K562 (cell line): ENCODE results near the gene PACSIN1. TPM values are rescaled to one million over a fixed set of nuclear protein-coding genes. Genes with fewer than 3 reads are reported as not detected.
A peak's percentile ranks its signal among the peaks of the same experiment; 100 is the strongest.

Experiments used
- ARHGAP35 ChIP-seq: fragments of 450-650 bp; IDR thresholded peaks from 2 replicates; pipeline ENCODE4 v1.6.1; 2018; ENCODE audit not compliant: partially characterized antibody
- ELF1 ChIP-seq: fragments of 200-800 bp; sonication (Bioruptor generic); IDR thresholded peaks from 2 replicates; pipeline ENCODE4 v1.6.1; 2016; ENCODE audit warnings: missing genetic modification characterization, missing compliant biosample characterization
- HDAC8 ChIP-seq: fragments of 450-650 bp; IDR thresholded peaks from 2 replicates; pipeline ENCODE4 v1.6.1; 2016; ENCODE audit warnings: mild to moderate bottlenecking, missing genetic modification characterization, moderate library complexity, missing compliant biosample characterization
- JUN ChIP-seq, 2 experiments: sonication (generic) in 1 of 2; formaldehyde crosslinking in 1 of 2; IDR thresholded peaks; 2 replicates each; pipeline versions ENCODE4 v1.6.1 to v1.8.0; 2012 to 2022; ENCODE audit warnings: borderline replicate concordance in 2 of 2, mild to moderate bottlenecking in 2 of 2, improper control_type of control experiment in 1 of 2, low read depth in 1 of 2, low read length in 1 of 2, missing genetic modification reagents in 1 of 2
- LARP7 ChIP-seq: fragments of 450-650 bp; IDR thresholded peaks from 2 replicates; pipeline ENCODE4 v1.6.1; 2016
- MEIS2 ChIP-seq: fragments of 450-650 bp; IDR thresholded peaks from 2 replicates; pipeline ENCODE4 v1.6.1; 2014; ENCODE audit warnings: mild to moderate bottlenecking; ENCODE audit not compliant: partially characterized antibody
- MTA2 ChIP-seq: fragments of 450-650 bp; IDR thresholded peaks from 2 replicates; pipeline ENCODE4 v1.6.1; 2016; ENCODE audit warnings: low read depth
- NBN ChIP-seq: fragments of 450-650 bp; IDR thresholded peaks from 2 replicates; pipeline ENCODE4 v1.6.1; 2016; ENCODE audit warnings: low read depth, mild to moderate bottlenecking
- NCOA2 ChIP-seq, 2 experiments: fragments of 450-650 bp; IDR thresholded peaks; 2 replicates each; pipeline ENCODE4 v1.6.1; 2018; ENCODE audit warnings: mild to moderate bottlenecking in 2 of 2, moderate library complexity in 1 of 2; ENCODE audit not compliant: partially characterized antibody in 2 of 2
- NCOR1 ChIP-seq: fragments of 450-650 bp; IDR thresholded peaks from 2 replicates; pipeline ENCODE4 v1.6.1; 2016; ENCODE audit warnings: mild to moderate bottlenecking, moderate library complexity
- NFIC ChIP-seq: fragments of 450-650 bp; IDR thresholded peaks from 2 replicates; pipeline ENCODE4 v1.6.1; 2017; ENCODE audit warnings: mild to moderate bottlenecking, inconsistent platforms
- PHF8 ChIP-seq: fragments of 200-600 bp; sonication (generic); IDR thresholded peaks from 2 replicates; pipeline ENCODE4 v1.6.1; 2012; ENCODE audit warnings: mixed run types, mild to moderate bottlenecking, inconsistent platforms, low read length, moderate library complexity, borderline replicate concordance
- PML ChIP-seq: IDR thresholded peaks from 2 replicates; pipeline ENCODE4 v1.6.1; 2012; ENCODE audit warnings: low read length, inconsistent platforms
- POLR2B ChIP-seq: fragments of 450-650 bp; IDR thresholded peaks from 2 replicates; pipeline ENCODE4 v1.6.1; 2018; ENCODE audit warnings: low read depth; ENCODE audit not compliant: partially characterized antibody
- RBM25 ChIP-seq: fragments of 200-400 bp; formaldehyde crosslinking; IDR thresholded peaks from 2 replicates; pipeline ENCODE4 v1.6.1; 2018; ENCODE audit warnings: low read length, low read depth, moderate library complexity; ENCODE audit not compliant: severe bottlenecking
- RBM39 ChIP-seq: fragments of 200-400 bp; formaldehyde crosslinking; optimal IDR thresholded peaks from 2 replicates; pipeline ENCODE3; 2018; ENCODE audit warnings: low read depth, low read length
- TEAD1 ChIP-seq, 2 experiments: fragments of 450-650 bp in 1 of 2; sonication (generic) in 1 of 2; formaldehyde crosslinking; IDR thresholded peaks; 2 replicates each; pipeline versions ENCODE4 v1.4.0 to v1.8.0; 2020 to 2022; ENCODE audit warnings: mild to moderate bottlenecking in 2 of 2, missing genetic modification reagents in 1 of 2
- ZNF121 ChIP-seq: sonication (generic); formaldehyde crosslinking; conservative IDR thresholded peaks from 2 replicates; pipeline ENCODE4 v1.8.0; 2022; ENCODE audit warnings: missing genetic modification reagents
- ZNF311 ChIP-seq: fragments of 250-450 bp; sonication (Bioruptor Pico); IDR thresholded peaks from 2 replicates; pipeline ENCODE4 v1.4.0; 2020; ENCODE audit warnings: mild to moderate bottlenecking, moderate library complexity
- ZNF57 ChIP-seq: fragments of 450-650 bp; formaldehyde crosslinking; IDR thresholded peaks from 2 replicates; pipeline ENCODE4 v1.4.0; 2020; ENCODE audit warnings: mild to moderate bottlenecking, moderate library complexity
- ZNF609 ChIP-seq: sonication (generic); formaldehyde crosslinking; IDR thresholded peaks from 2 replicates; pipeline ENCODE4 v1.8.1; 2023; ENCODE audit warnings: missing genetic modification reagents, mild to moderate bottlenecking, borderline replicate concordance
- ZNF696 ChIP-seq: fragments of 250-450 bp; sonication (Bioruptor Pico); conservative IDR thresholded peaks from 2 replicates; pipeline ENCODE4 v1.4.0; 2020; ENCODE audit warnings: mild to moderate bottlenecking, moderate library complexity
- ZNF780A ChIP-seq: fragments of 250-450 bp; sonication (Bioruptor Pico); IDR thresholded peaks from 2 replicates; pipeline ENCODE4 v1.5.0; 2021; ENCODE audit warnings: mild to moderate bottlenecking
- polyA plus RNA-seq, 8 experiments: library from polyadenylated mRNA; depleted of rRNA in 4 of 8; stranded (reverse) in 5 of 8; unstranded in 3 of 8; fragments of >200 nt; fragmentation: Nextera tagmentation in 2 of 8; fragmentation: Illumina TruSeq in 1 of 8; extraction: Ambion mirVana in 2 of 8; extraction: Trizol in 1 of 8; gene quantifications; 2 replicates each; pipeline versions ENCODE4 v1.2.1 to v1.2.3, GENCODE V29; 2011 to 2014; ENCODE audit warnings: inconsistent platforms in 1 of 8, missing spikeins in 1 of 8
- total RNA-seq, 7 experiments: library from RNA; depleted of rRNA in 6 of 7; stranded (reverse); fragments of >200 nt in 6 of 7; fragmentation: Illumina TruSeq in 2 of 7; extraction: Trizol in 2 of 7; gene quantifications; 2 replicates each; pipeline versions ENCODE4 v1.2.1 to v1.2.3, GENCODE V29; 2011 to 2021; ENCODE audit warnings: low replicate concordance in 1 of 7
- TF ChIP-seq, protein P1 (sequence below): sonication (generic); formaldehyde crosslinking; IDR thresholded peaks from 2 replicates; pipeline ENCODE4 v1.9.0; 2022; ENCODE audit warnings: mild to moderate bottlenecking, missing genetic modification reagents

The PACSIN1 gene
- total and polyA plus RNA-seq, 9 of the 15 experiments (the other 6 are each of a cell fraction or from before 2014, with no cell fraction given) = 0.01 to 1.7 (median 0.45) TPM

DNA sequence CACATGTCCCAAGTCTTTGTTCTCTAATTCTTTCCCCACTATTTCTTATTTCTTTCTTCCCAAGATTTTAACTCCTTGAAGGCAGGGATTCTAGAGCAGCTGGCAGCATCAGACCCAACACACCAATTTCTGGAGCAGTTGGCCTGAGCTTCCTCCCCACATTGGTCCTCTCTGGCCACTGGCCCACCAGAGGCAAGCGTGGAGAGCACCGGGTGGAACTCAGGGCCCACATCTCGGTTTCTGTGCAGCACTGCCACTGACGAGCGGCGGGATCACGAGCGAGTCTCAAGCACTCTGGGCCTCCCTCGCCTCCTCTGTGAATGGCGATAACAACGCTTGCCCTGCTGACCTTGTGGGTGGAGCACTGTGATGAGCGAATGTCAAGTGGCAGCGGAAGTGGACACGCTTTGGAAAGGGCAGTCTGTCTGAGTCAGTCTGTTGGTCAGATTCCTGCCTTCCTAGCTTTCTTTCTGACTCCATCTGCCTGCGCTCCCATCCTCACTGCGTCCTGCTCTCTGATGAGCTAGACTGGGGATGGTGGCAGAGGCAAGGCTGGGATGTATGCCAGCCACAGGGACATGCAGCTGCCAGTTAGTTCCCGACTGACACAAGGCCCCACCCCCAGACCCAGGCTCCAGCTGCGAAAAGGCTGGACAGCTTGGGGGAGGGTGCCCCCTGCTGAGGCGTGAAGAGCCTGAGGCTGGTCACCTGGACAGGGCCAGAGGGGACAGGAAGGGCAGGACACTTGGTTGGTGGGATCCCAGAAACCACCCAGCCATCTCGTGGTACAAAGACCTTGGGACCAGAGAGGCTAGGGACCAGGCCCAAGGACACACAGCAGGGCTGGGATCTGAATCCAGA, 94.7 kb downstream of the PACSIN1 start (continued):
- TF ChIP-seq ZNF609 (CRISPR knock-in tag) (peak; percentile 81; the same call in 1 of the 2 replicates), PHF8 (peak; percentile 54; the same call in 1 of the 2 replicates), LARP7 (0 out of 2 replicates have a peak, but pooled peaks have one; percentile 15), ZNF696 (no peak), ZNF780A (no peak), PML (peak; percentile 78), JUN (IDR thresholded peaks at IDR 0.05; ENCODE audit: borderline replicate concordance, low read depth, low read length) (peak; percentile 71; the same call in 1 of the 2 replicates), JUN (CRISPR knock-in tag; IDR thresholded peaks at IDR 0.05; ENCODE audit: borderline replicate concordance) (no peak; the same call in 1 of the 2 replicates), ZNF121 (CRISPR knock-in tag) (no peak), TEAD1 (CRISPR knock-in tag; IDR thresholded peaks at IDR 0.05) (peak in 1 of 2 experiments; percentile 49; a peak in 1 of 4 replicates), HDAC8 (tag) (peak; percentile 14; the same call in 1 of the 2 replicates), POLR2B (peak; percentile 54), MTA2 (peak; percentile 65), ARHGAP35 (peak; percentile 6), RBM25 (peak; percentile 95), NCOA2 (IDR thresholded peaks at IDR 0.05; ENCODE audit: partially characterized antibody in 2 of 2) (no peak), MEIS2 (peak; percentile 98), NBN (peak; percentile 29; the same call in 1 of the 2 replicates), NFIC (peak; percentile 75), ZNF311 (CRISPR knock-in tag) (no peak), RBM39 (peak; percentile 86), ZNF57 (CRISPR knock-in tag) (0 out of 2 replicates have a peak, but pooled peaks have one; percentile 63), NCOR1 (peak; percentile 91), ELF1 (tag) (peak; percentile 80)
- TF ChIP-seq, protein P1, sequence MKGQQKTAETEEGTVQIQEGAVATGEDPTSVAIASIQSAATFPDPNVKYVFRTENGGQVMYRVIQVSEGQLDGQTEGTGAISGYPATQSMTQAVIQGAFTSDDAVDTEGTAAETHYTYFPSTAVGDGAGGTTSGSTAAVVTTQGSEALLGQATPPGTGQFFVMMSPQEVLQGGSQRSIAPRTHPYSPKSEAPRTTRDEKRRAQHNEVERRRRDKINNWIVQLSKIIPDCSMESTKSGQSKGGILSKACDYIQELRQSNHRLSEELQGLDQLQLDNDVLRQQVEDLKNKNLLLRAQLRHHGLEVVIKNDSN (CRISPR knock-in tag) = peak; percentile 28
